ENCODE results near the gene G0S2.

GRCh38 chr1:209627732-209628196 lies 47.4 kb upstream of the G0S2 start:
- TF ChIP-seq REST (IDR thresholded peaks at IDR 0.05) (no peak), CTCF (IDR thresholded peaks at IDR 0.05; ENCODE audit: low read depth, low read length, missing input control) (peak; percentile 97)
